K562 (cell line): Measurements from ENCODE around the gene GLIS1. TPM values are rescaled to one million over a fixed set of nuclear protein-coding genes. Genes with fewer than 3 reads are reported as not detected.

Experiments used
- ATAC-seq: fragments of 200-7000 bp; cut with Tn5 transposase; 3 replicates; pipeline ENCODE4 v1.9.1; 2020; ENCODE audit warnings: moderate library complexity
- BruUV-seq: library from RNA; stranded (reverse); fragments of 400-500 nt; replicated peaks from 2 replicates; lab custom pipeline; 2021; lab: Mats Ljungman, UMichigan
- CTCF ChIA-PET: fragments of 300-600 bp; formaldehyde crosslinking; extraction: SDS; loops from one replicate; lab custom pipeline; 2021; ENCODE audit warnings: low intra/inter-chr PET ratio; lab: Yijun Ruan, JAX
- POLR2A ChIA-PET: fragments of 300-600, 350-650 bp; sonication (Branson Sonifier 250); formaldehyde crosslinking; extraction: SDS; loops from one replicate; lab custom pipeline; 2021; ENCODE audit warnings: antibody characterized with exemption, inconsistent platforms; lab: Yijun Ruan, JAX
- DNase-seq, 4 experiments: peaks; one replicate each; pipeline versions ENCODE4 v3.0.0 to v3.0.0-alpha.2; 2011 to 2018; ENCODE audit warnings: low spot score in 3 of 4, mixed read lengths in 3 of 4; ENCODE audit errors: extremely low read depth in 1 of 4
- FAIRE-seq: peaks from 2 replicates; lab custom pipeline; 2011; peaks lifted over from hg19 to GRCh38; lab: Jason Lieb, UNC
- H2AFZ ChIP-seq: 2 replicates; pipeline ENCODE4 v1.6.0; 2011; ENCODE audit warnings: low read depth, low read length, control low read depth, inconsistent platforms
- H3K27ac ChIP-seq: fragments of 200-600 bp; 3 replicates; pipeline ENCODE4 v1.8.0; 2011; ENCODE audit warnings: low read depth, mild to moderate bottlenecking, control low read depth, inconsistent platforms, low read length, moderate library complexity, mixed read lengths; ENCODE audit errors: extremely low read depth
- H3K27me3 ChIP-seq, 2 experiments: fragments of 300-600 bp in 1 of 2; 2 replicates in 1 of 2; 3 replicates in 1 of 2; pipeline versions ENCODE4 v1.6.0 to v1.8.0; 2011; ENCODE audit warnings: inconsistent platforms in 2 of 2, low read length in 2 of 2, mild to moderate bottlenecking in 1 of 2, mixed read lengths in 1 of 2, moderate library complexity in 1 of 2; ENCODE audit not compliant: control insufficient read depth in 2 of 2, insufficient read depth in 2 of 2
- H3K36me3 ChIP-seq: fragments of 300-600 bp; 3 replicates; pipeline ENCODE4 v1.8.0; 2011; ENCODE audit warnings: mild to moderate bottlenecking, low read length, inconsistent platforms; ENCODE audit not compliant: control insufficient read depth, insufficient read depth
- H3K4me1 ChIP-seq, 2 experiments: fragments of 200-600 bp in 1 of 2; replicated peaks in 1 of 2; 2 replicates in 1 of 2; 3 replicates in 1 of 2; pipeline versions ENCODE4 v1.5.1 to v1.8.0; 2011; ENCODE audit warnings: inconsistent platforms in 2 of 2, low read length in 2 of 2, mild to moderate bottlenecking in 1 of 2, mixed read lengths in 1 of 2, moderate library complexity in 1 of 2; ENCODE audit not compliant: control insufficient read depth in 2 of 2, insufficient read depth in 2 of 2
- H3K4me2 ChIP-seq: 2 replicates; pipeline ENCODE4 v1.6.1; 2011; ENCODE audit warnings: low read length, control low read depth, inconsistent platforms, mixed read lengths; ENCODE audit not compliant: insufficient read depth
- H3K4me3 ChIP-seq: fragments of 200-600 bp; sonication (generic), shearing (Covaris generic); 2 replicates; pipeline ENCODE4 v1.5.1; 2016; ENCODE audit warnings: control low read depth, inconsistent platforms
- H3K79me2 ChIP-seq: fragments of 200-600 bp; 3 replicates; pipeline ENCODE4 v1.8.0; 2011; ENCODE audit warnings: low read length, inconsistent platforms; ENCODE audit not compliant: control insufficient read depth, insufficient read depth
- H3K9ac ChIP-seq, 2 experiments: 2 replicates each; pipeline versions ENCODE4 v1.6.0 to v1.6.1; 2011; ENCODE audit warnings: low read depth in 2 of 2, low read length in 2 of 2, control low read depth in 1 of 2, inconsistent platforms in 1 of 2, mild to moderate bottlenecking in 1 of 2, mixed read lengths in 1 of 2; ENCODE audit not compliant: insufficient read depth in 1 of 2
- H3K9me1 ChIP-seq: one replicate; pipeline ENCODE4 v1.6.0; 2011; ENCODE audit warnings: inconsistent platforms, mild to moderate bottlenecking, low read length, moderate library complexity; ENCODE audit not compliant: control insufficient read depth, insufficient read depth
- H3K9me3 ChIP-seq: replicated peaks from 2 replicates; pipeline ENCODE4 v1.5.1; 2011; ENCODE audit warnings: low read depth, low read length, inconsistent platforms; ENCODE audit not compliant: control insufficient read depth, insufficient read depth
- H4K20me1 ChIP-seq: replicated peaks from 2 replicates; pipeline ENCODE4 v1.6.1; 2011; ENCODE audit warnings: low read length, inconsistent platforms, mixed read lengths; ENCODE audit not compliant: control insufficient read depth, insufficient read depth
- BHLHE40 ChIP-seq: IDR thresholded peaks from 2 replicates; pipeline ENCODE4 v1.6.1; 2011; ENCODE audit warnings: low read length, improper control_type of control experiment
- ZNF232 ChIP-seq: sonication (generic); formaldehyde crosslinking; IDR thresholded peaks from 2 replicates; pipeline ENCODE4 v1.8.0; 2022; ENCODE audit warnings: mild to moderate bottlenecking, missing genetic modification reagents
- WGBS: fragments of 100-300 bp; shearing (Covaris generic); methylation state at CpG from one replicate; pipeline ENCODE4 v1.1.6; 2016; ENCODE audit warnings: low coverage, mixed read lengths; ENCODE audit not compliant: insufficient coverage; ENCODE audit errors: missing lambda C conversion rate; 5-methylcytosine and 5-hydroxymethylcytosine counted together
- in situ Hi-C: fragments of 300-500 bp; cut with MboI; formaldehyde crosslinking; loops from 4 replicates; pipeline ENCODE4 v1.15.0; 2018; ENCODE audit warnings: inconsistent platforms, mixed read lengths
- intact Hi-C: fragments of 100-400 bp; cut with micrococcal nuclease; formaldehyde crosslinking; loops from 2 replicates; pipeline ENCODE4 v1.14.2; 2022
- polyA plus RNA-seq, 8 experiments: library from polyadenylated mRNA; depleted of rRNA in 4 of 8; stranded (reverse) in 5 of 8; unstranded in 3 of 8; fragments of >200 nt; fragmentation: Nextera tagmentation in 2 of 8; fragmentation: Illumina TruSeq in 1 of 8; extraction: Ambion mirVana in 2 of 8; extraction: Trizol in 1 of 8; gene quantifications; 2 replicates each; pipeline versions ENCODE4 v1.2.1 to v1.2.3, GENCODE V29; 2011 to 2014; ENCODE audit warnings: inconsistent platforms in 1 of 8, missing spikeins in 1 of 8
- total RNA-seq, 7 experiments: library from RNA; depleted of rRNA in 6 of 7; stranded (reverse); fragments of >200 nt in 6 of 7; fragmentation: Illumina TruSeq in 2 of 7; extraction: Trizol in 2 of 7; gene quantifications; 2 replicates each; pipeline versions ENCODE4 v1.2.1 to v1.2.3, GENCODE V29; 2011 to 2021; ENCODE audit warnings: low replicate concordance in 1 of 7
- TF ChIP-seq, protein P1 (sequence below), 2 experiments: fragments of 450-650 bp in 1 of 2; sonication (generic) in 1 of 2; formaldehyde crosslinking in 1 of 2; IDR thresholded peaks; 2 replicates each; pipeline versions ENCODE4 v1.7.1 to v1.9.0; 2016 to 2022; ENCODE audit warnings: inconsistent platforms in 1 of 2, mild to moderate bottlenecking in 1 of 2, missing genetic modification reagents in 1 of 2

GLIS1 gene
- total and polyA plus RNA-seq, 9 of the 15 experiments (the other 6 are each of a cell fraction or from before 2014, with no cell fraction given) = not detected

GRCh38 chr1:53605181-53605580 is 133.8 kb downstream of the GLIS1 start:
- FAIRE-seq = no peak
- no peak for ATAC-seq

More at GRCh38 chr1:53605181-53605580, 133.8 kb downstream of the GLIS1 start:
- Histone ChIP-seq H3K4me2 (no peak overlapping the region), H2AFZ (no peak overlapping the region), H3K4me1 (peaks cover 0 to 4% of the 10 kb centered on the region in 2 experiments; a peak in 2 of 5 replicates), H3K9ac (no peak overlapping the region), H3K27me3 (peaks cover 19 to 60% of the 10 kb centered on the region in 2 experiments; a peak in 4 of 5 replicates), H3K9me3 (no peaks in the 10 kb centered on the region), H4K20me1 (peaks cover 7% of the 10 kb centered on the region; the same call in 1 of the 2 replicates), H3K36me3 (no peaks in the 10 kb centered on the region), H3K27ac (no peak overlapping the region), H3K9me1 (no peaks in the 10 kb centered on the region), H3K79me2 (no peaks in the 10 kb centered on the region), H3K4me3 (no peak overlapping the region)
- TF ChIP-seq, protein P1, sequence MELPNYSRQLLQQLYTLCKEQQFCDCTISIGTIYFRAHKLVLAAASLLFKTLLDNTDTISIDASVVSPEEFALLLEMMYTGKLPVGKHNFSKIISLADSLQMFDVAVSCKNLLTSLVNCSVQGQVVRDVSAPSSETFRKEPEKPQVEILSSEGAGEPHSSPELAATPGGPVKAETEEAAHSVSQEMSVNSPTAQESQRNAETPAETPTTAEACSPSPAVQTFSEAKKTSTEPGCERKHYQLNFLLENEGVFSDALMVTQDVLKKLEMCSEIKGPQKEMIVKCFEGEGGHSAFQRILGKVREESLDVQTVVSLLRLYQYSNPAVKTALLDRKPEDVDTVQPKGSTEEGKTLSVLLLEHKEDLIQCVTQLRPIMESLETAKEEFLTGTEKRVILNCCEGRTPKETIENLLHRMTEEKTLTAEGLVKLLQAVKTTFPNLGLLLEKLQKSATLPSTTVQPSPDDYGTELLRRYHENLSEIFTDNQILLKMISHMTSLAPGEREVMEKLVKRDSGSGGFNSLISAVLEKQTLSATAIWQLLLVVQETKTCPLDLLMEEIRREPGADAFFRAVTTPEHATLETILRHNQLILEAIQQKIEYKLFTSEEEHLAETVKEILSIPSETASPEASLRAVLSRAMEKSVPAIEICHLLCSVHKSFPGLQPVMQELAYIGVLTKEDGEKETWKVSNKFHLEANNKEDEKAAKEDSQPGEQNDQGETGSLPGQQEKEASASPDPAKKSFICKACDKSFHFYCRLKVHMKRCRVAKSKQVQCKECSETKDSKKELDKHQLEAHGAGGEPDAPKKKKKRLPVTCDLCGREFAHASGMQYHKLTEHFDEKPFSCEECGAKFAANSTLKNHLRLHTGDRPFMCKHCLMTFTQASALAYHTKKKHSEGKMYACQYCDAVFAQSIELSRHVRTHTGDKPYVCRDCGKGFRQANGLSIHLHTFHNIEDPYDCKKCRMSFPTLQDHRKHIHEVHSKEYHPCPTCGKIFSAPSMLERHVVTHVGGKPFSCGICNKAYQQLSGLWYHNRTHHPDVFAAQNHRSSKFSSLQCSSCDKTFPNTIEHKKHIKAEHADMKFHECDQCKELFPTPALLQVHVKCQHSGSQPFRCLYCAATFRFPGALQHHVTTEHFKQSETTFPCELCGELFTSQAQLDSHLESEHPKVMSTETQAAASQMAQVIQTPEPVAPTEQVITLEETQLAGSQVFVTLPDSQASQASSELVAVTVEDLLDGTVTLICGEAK (IDR thresholded peaks at IDR 0.05) = 0 out of 2 replicates have a peak, but pooled peaks have one; percentile 2
- TF ChIP-seq, protein P1 (CRISPR knock-in tag; IDR thresholded peaks at IDR 0.05) = no peak
- TF ChIP-seq BHLHE40 (0 out of 2 replicates have a peak, but pooled peaks have one; percentile 9), ZNF232 (CRISPR knock-in tag) (no peak)
- DNase-seq = no peak
- in situ Hi-C loops (no loop called here), intact Hi-C loops (no loop called here)
- 0% methylated on average over 8 of the region's 8 CpGs for WGBS
- ChIA-PET POLR2A (interaction anchor here (0.6 to 1.3 kb wide), 3 partner anchors 7 to 250 kb away, joined by 4 to 5 read pairs (median 4); no protein-coding TSS in a partner anchor), CTCF (no interaction called here)
- no TSS peak for BruUV-seq
